Activated CD4-positive, CD25-positive, alpha-beta regulatory T cell treated with anti-CD3 and anti-CD28 coated beads, Interleukin-2, amount 50 U/mL, for 24 hours (primary cell): ENCODE data around the gene AMPD3.
"Not testable (repeated sequence)": the region's sequence is repeated elsewhere in the genome, so short reads cannot be mapped to it uniquely, and the experiment has no call there.

Experiments used
- ATAC-seq, 2 donors: fragments of 150-1000 bp; cut with Tn5 transposase; one replicate each; pipeline ENCODE4 v1.10.0; 2021; ENCODE audit warnings: mild to moderate bottlenecking in 1 of 2, moderate library complexity in 1 of 2

The AMPD3 gene

GRCh38 chr11:10454878-10455631, at the start of gene AMPD3:
AMPD3 (plus strand) TSS chr11:10455264; CDS start chr11:10461520, 6,256 bp downstream.
- ATAC-seq = peak; percentile 1 to 3

GRCh38 chr11:10405865-10406592, 49.0 kb upstream of the AMPD3 start:
- ATAC-seq = peak; percentile 83 to 84

GRCh38 chr11:10407055-10407454, 48.0 kb upstream of the AMPD3 start:
- ATAC-seq = no peak

- no peak for ATAC-seq
Measured at GRCh38 chr11:10407749-10408685, 47.0 kb upstream of the AMPD3 start.

- ATAC-seq = no peak
Measured at GRCh38 chr11:10409207-10409661, 45.8 kb upstream of the AMPD3 start.

GRCh38 chr11:10410106-10410843, 44.8 kb upstream of the AMPD3 start:
- ATAC-seq = no peak

GRCh38 chr11:10410844-10411200, 44.2 kb upstream of the AMPD3 start:
- no peak for ATAC-seq

- ATAC-seq = no peak
Measured at GRCh38 chr11:10412266-10412665, 42.8 kb upstream of the AMPD3 start.

GRCh38 chr11:10413268-10413667, 41.8 kb upstream of the AMPD3 start:
- peak; percentile 51 to 67 for ATAC-seq

- ATAC-seq = no peak
Measured at GRCh38 chr11:10414181-10414580, 40.9 kb upstream of the AMPD3 start.

- no peak for ATAC-seq
Measured at GRCh38 chr11:10414659-10415058, 40.4 kb upstream of the AMPD3 start.

GRCh38 chr11:10415817-10416392, 39.2 kb upstream of the AMPD3 start:
- no peak for ATAC-seq

- ATAC-seq = no peak
Measured at GRCh38 chr11:10418259-10418949, 36.7 kb upstream of the AMPD3 start.

GRCh38 chr11:10418950-10419310, 36.1 kb upstream of the AMPD3 start:
- ATAC-seq = no peak

GRCh38 chr11:10426475-10426874, 28.6 kb upstream of the AMPD3 start:
- ATAC-seq = no peak

GRCh38 chr11:10428453-10428852, 26.6 kb upstream of the AMPD3 start:
- no peak for ATAC-seq

GRCh38 chr11:10429526-10429925, 25.5 kb upstream of the AMPD3 start:
- no peak for ATAC-seq

GRCh38 chr11:10432493-10432892, 22.6 kb upstream of the AMPD3 start:
- ATAC-seq = no peak

GRCh38 chr11:10432971-10433370, 22.1 kb upstream of the AMPD3 start:
- ATAC-seq = no peak

- no peak for ATAC-seq
Measured at GRCh38 chr11:10436224-10436623, 18.8 kb upstream of the AMPD3 start.

- not testable (repeated sequence) for ATAC-seq
Measured at GRCh38 chr11:10436683-10437082, 18.4 kb upstream of the AMPD3 start.
